Measurements from ENCODE around the gene MYMX.
"Not testable (repeated sequence)": the region's sequence is repeated elsewhere in the genome, so short reads cannot be mapped to it uniquely, and the experiment has no call there.

The MYMX gene

GRCh38 chr6:44220913-44221290 is 4.2 kb downstream of the MYMX start:
- DNase-seq: no peak

GRCh38 chr6:44221291-44221960 is 4.7 kb downstream of the MYMX start:
- DNase-seq: peak; percentile 76

- DNase-seq: no peak
These were observed 5.2 kb downstream of the MYMX start for GRCh38 chr6:44221961-44222335.

- peak; percentile 19 for DNase-seq
These were observed 6.0 kb downstream of the MYMX start for GRCh38 chr6:44222486-44223318.

GRCh38 chr6:44223319-44224028 is 6.7 kb downstream of the MYMX start, which contains the start of gene SLC29A1:
SLC29A1 (plus strand) TSS chr6:44223595; CDS start chr6:44227314, 3,719 bp downstream.
- DNase-seq: peak; percentile 85

- peak; percentile 17 for DNase-seq
These were observed 7.6 kb downstream of the MYMX start for GRCh38 chr6:44224029-44224964.

GRCh38 chr6:44224965-44225305 is 8.2 kb downstream of the MYMX start:
- no peak for DNase-seq

- no peak for DNase-seq
These were observed 9.0 kb downstream of the MYMX start for GRCh38 chr6:44225579-44226325.

- DNase-seq: no peak
These were observed 9.8 kb downstream of the MYMX start for GRCh38 chr6:44226368-44227147.

- no peak for DNase-seq
These were observed 10.5 kb downstream of the MYMX start for GRCh38 chr6:44227148-44227793.

GRCh38 chr6:44228031-44228430 is 11.3 kb downstream of the MYMX start:
- no peak for DNase-seq

GRCh38 chr6:44228433-44228832 is 11.7 kb downstream of the MYMX start:
- no peak for DNase-seq

GRCh38 chr6:44228836-44229235 is 12.1 kb downstream of the MYMX start:
- DNase-seq: no peak

- DNase-seq: no peak
These were observed 12.8 kb downstream of the MYMX start for GRCh38 chr6:44229376-44230033.

- no peak for DNase-seq
These were observed 13.4 kb downstream of the MYMX start for GRCh38 chr6:44230034-44230675.

GRCh38 chr6:44231426-44231825 is 14.7 kb downstream of the MYMX start:
- not testable (repeated sequence) for DNase-seq

GRCh38 chr6:44232676-44233566 is 16.2 kb downstream of the MYMX start:
- no peak for DNase-seq

- DNase-seq: no peak
These were observed 16.9 kb downstream of the MYMX start for GRCh38 chr6:44233567-44234100.
